IMR-90 (cell line): ENCODE results near the gene IGSF22. TPM values are rescaled to one million over a fixed set of nuclear protein-coding genes. Genes with fewer than 3 reads are reported as not detected.

ENCODE experiments used
- ATAC-seq: fragments of 200-7000 bp; cut with Tn5 transposase; 2 replicates; pipeline ENCODE4 v1.9.1; 2020; ENCODE audit warnings: low read depth, mild to moderate bottlenecking, moderate library complexity
- BruUV-seq: library from RNA; stranded (reverse); fragments of 400-500 nt; replicated peaks from 2 replicates; lab custom pipeline; 2021; lab: Mats Ljungman, UMichigan
- CTCF ChIA-PET: fragments of 300-600 bp; formaldehyde crosslinking; extraction: SDS; loops from one replicate; lab custom pipeline; 2021; ENCODE audit warnings: antibody characterized with exemption; lab: Yijun Ruan, JAX
- POLR2A ChIA-PET: fragments of 300-600 bp; sonication (Branson Sonifier 250); formaldehyde crosslinking; loops from one replicate; lab custom pipeline; 2022; ENCODE audit warnings: antibody characterized with exemption; ENCODE audit not compliant: unreplicated experiment; lab: Charles Lee
- DNase-seq: peaks from one replicate; pipeline ENCODE4 v3.0.0; 2013
- H2AFZ ChIP-seq: replicated peaks from 2 replicates; pipeline ENCODE3; 2013; ENCODE audit warnings: low read length, mild to moderate bottlenecking; ENCODE audit not compliant: poor library complexity
- H2AK5ac ChIP-seq: 2 replicates; pipeline ENCODE4 v1.6.1; 2013; ENCODE audit warnings: low read depth, low read length, inconsistent platforms
- H2AK9ac ChIP-seq: replicated peaks from 2 replicates; pipeline ENCODE3; 2013; ENCODE audit warnings: mild to moderate bottlenecking, low read depth, low read length, moderate library complexity; ENCODE audit not compliant: poor library complexity
- H2BK120ac ChIP-seq: 2 replicates; pipeline ENCODE4 v1.6.1; 2013; ENCODE audit warnings: low read depth, low read length, inconsistent platforms
- H2BK15ac ChIP-seq: 3 replicates; pipeline ENCODE4 v1.6.1; 2013; ENCODE audit warnings: low read depth, low read length, inconsistent platforms
- H2BK20ac ChIP-seq: 2 replicates; pipeline ENCODE4 v1.6.1; 2013; ENCODE audit warnings: low read depth, mild to moderate bottlenecking, inconsistent platforms, low read length, moderate library complexity
- H2BK5ac ChIP-seq: 2 replicates; pipeline ENCODE4 v1.6.1; 2013; ENCODE audit warnings: mild to moderate bottlenecking, low read depth, low read length, inconsistent platforms; ENCODE audit not compliant: poor library complexity, severe bottlenecking
- H3K14ac ChIP-seq: replicated peaks from 2 replicates; pipeline ENCODE4 v1.6.1; 2013; ENCODE audit warnings: low read depth, low read length, inconsistent platforms
- H3K18ac ChIP-seq: 2 replicates; pipeline ENCODE4 v1.6.1; 2013; ENCODE audit warnings: low read depth, low read length, control low read depth
- H3K23ac ChIP-seq: 2 replicates; pipeline ENCODE4 v1.6.1; 2013; ENCODE audit warnings: low read depth, low read length, inconsistent platforms
- H3K27ac ChIP-seq: 2 replicates; pipeline ENCODE4 v1.5.1; 2013; ENCODE audit warnings: mild to moderate bottlenecking, control low read depth, low read length; ENCODE audit not compliant: insufficient read depth
- H3K27me3 ChIP-seq: 2 replicates; pipeline ENCODE4 v1.6.1; 2013; ENCODE audit warnings: low read length; ENCODE audit not compliant: control insufficient read depth, insufficient read depth
- H3K36me3 ChIP-seq: 2 replicates; pipeline ENCODE4 v1.6.1; 2013; ENCODE audit warnings: low read length, mixed read lengths; ENCODE audit not compliant: control insufficient read depth, insufficient read depth
- H3K4ac ChIP-seq: 2 replicates; pipeline ENCODE4 v1.6.1; 2013; ENCODE audit warnings: low read depth, low read length, inconsistent platforms
- H3K4me1 ChIP-seq: 2 replicates; pipeline ENCODE4 v1.6.1; 2013; ENCODE audit warnings: low read length, mixed read lengths; ENCODE audit not compliant: control insufficient read depth, insufficient read depth
- H3K4me2 ChIP-seq: 2 replicates; pipeline ENCODE4 v1.6.1; 2013; ENCODE audit warnings: low read depth, mild to moderate bottlenecking, control low read depth, low read length, moderate library complexity
- H3K4me3 ChIP-seq: 2 replicates; pipeline ENCODE4 v1.5.1; 2013; ENCODE audit warnings: low read depth, mild to moderate bottlenecking, control low read depth, low read length, moderate library complexity; ENCODE audit not compliant: insufficient read depth
- H3K56ac ChIP-seq: 2 replicates; pipeline ENCODE4 v1.6.1; 2013; ENCODE audit warnings: low read length, inconsistent platforms; ENCODE audit not compliant: insufficient read depth; ENCODE audit errors: extremely low read depth
- H3K79me1 ChIP-seq, 2 experiments: 2 replicates each; pipeline ENCODE4 v1.6.1; 2013; ENCODE audit warnings: low read length in 2 of 2, inconsistent platforms in 1 of 2, low read depth in 1 of 2
- H3K9ac ChIP-seq: 2 replicates; pipeline ENCODE4 v1.6.1; 2013; ENCODE audit warnings: low read depth, low read length, control low read depth
- H3K9me1 ChIP-seq: 2 replicates; pipeline ENCODE4 v1.6.1; 2013; ENCODE audit warnings: low read length, inconsistent platforms; ENCODE audit not compliant: insufficient read depth
- H3K9me3 ChIP-seq: 2 replicates; pipeline ENCODE4 v1.6.1; 2013; ENCODE audit warnings: low read length; ENCODE audit not compliant: control insufficient read depth, insufficient read depth
- H4K20me1 ChIP-seq: 2 replicates; pipeline ENCODE4 v1.6.1; 2013; ENCODE audit warnings: low read length, inconsistent platforms; ENCODE audit not compliant: insufficient read depth
- H4K5ac ChIP-seq: 2 replicates; pipeline ENCODE4 v1.6.1; 2013; ENCODE audit warnings: mild to moderate bottlenecking, low read depth, low read length, control low read depth
- H4K8ac ChIP-seq, 2 experiments: 2 replicates each; pipeline ENCODE4 v1.6.1; 2013; ENCODE audit warnings: low read depth in 2 of 2, low read length in 2 of 2, control low read depth in 1 of 2, inconsistent platforms in 1 of 2
- H4K91ac ChIP-seq: 2 replicates; pipeline ENCODE4 v1.6.1; 2013; ENCODE audit warnings: low read depth, low read length, inconsistent platforms; ENCODE audit not compliant: insufficient read depth
- CHD1 ChIP-seq: IDR thresholded peaks from 2 replicates; pipeline ENCODE4 v1.6.1; 2012; ENCODE audit warnings: low read depth, low read length, improper control_type of control experiment
- MAFK ChIP-seq: IDR thresholded peaks from 2 replicates; pipeline ENCODE4 v1.6.1; 2012; ENCODE audit warnings: low read depth, low read length, improper control_type of control experiment
- MXI1 ChIP-seq: IDR thresholded peaks from 2 replicates; pipeline ENCODE4 v1.6.1; 2012; ENCODE audit warnings: low read depth, mild to moderate bottlenecking, low read length, moderate library complexity, borderline replicate concordance
- RFX5 ChIP-seq: IDR thresholded peaks from 2 replicates; pipeline ENCODE4 v1.8.0; 2012; ENCODE audit warnings: low read depth, mild to moderate bottlenecking, low read length, moderate library complexity
- SMC3 ChIP-seq: fragments of 150-350 bp; IDR thresholded peaks from 2 replicates; pipeline ENCODE4 v1.6.1; 2016; ENCODE audit warnings: low read depth, mild to moderate bottlenecking, antibody characterized with exemption, low read length, moderate library complexity
- WGBS, 2 experiments: methylation state at CpG; one replicate each; pipeline versions ENCODE4 v1.1.5 to v1.1.7; 2013; ENCODE audit warnings: missing lambda C conversion rate in 2 of 2; ENCODE audit not compliant: insufficient read length in 1 of 2; ENCODE audit errors: extremely low coverage in 2 of 2; 5-methylcytosine and 5-hydroxymethylcytosine counted together
- dilution Hi-C: fragments of 300-500 bp; cut with HindIII; formaldehyde crosslinking; loops from one replicate; pipeline ENCODE4 v1.14.3; 2018; ENCODE audit warnings: low sequenced_read_pairs; ENCODE audit not compliant: unreplicated experiment
- in situ Hi-C: fragments of 300-500 bp; cut with MboI; formaldehyde crosslinking; loops from 3 replicates; pipeline ENCODE4 v1.14.3; 2019; ENCODE audit warnings: low sequenced_read_pairs, inconsistent platforms, mixed read lengths
- intact Hi-C: fragments of 100-400 bp; cut with micrococcal nuclease; formaldehyde crosslinking; loops from 2 replicates; pipeline ENCODE4 v1.10.0; 2022
- polyA plus RNA-seq, 3 experiments: library from polyadenylated mRNA; depleted of rRNA; stranded (reverse); fragments of >200 nt; gene quantifications; 2 replicates each; pipeline ENCODE4 v1.2.3, GENCODE V29; 2012; ENCODE audit warnings: low replicate concordance in 1 of 3
- total RNA-seq: library from RNA; depleted of rRNA; stranded (reverse); fragments of >200 nt; gene quantifications from 2 replicates; pipeline ENCODE4 v1.2.3, GENCODE V29; 2012
- TF ChIP-seq, protein P1 (sequence below): fragments of 150-350 bp; IDR thresholded peaks from 2 replicates; pipeline ENCODE4 v1.6.1; 2016; ENCODE audit warnings: low read depth, mild to moderate bottlenecking, low read length, moderate library complexity, borderline replicate concordance
- TF ChIP-seq, protein P2 (sequence below): fragments of 150-350 bp; IDR thresholded peaks from 2 replicates; pipeline ENCODE4 v1.6.1; 2017; ENCODE audit warnings: mild to moderate bottlenecking, antibody characterized with exemption, low read length, low read depth

Gene IGSF22
- total and polyA plus RNA-seq, 2 of the 4 experiments (the other 2 are of a cell fraction) = not detected

DNA sequence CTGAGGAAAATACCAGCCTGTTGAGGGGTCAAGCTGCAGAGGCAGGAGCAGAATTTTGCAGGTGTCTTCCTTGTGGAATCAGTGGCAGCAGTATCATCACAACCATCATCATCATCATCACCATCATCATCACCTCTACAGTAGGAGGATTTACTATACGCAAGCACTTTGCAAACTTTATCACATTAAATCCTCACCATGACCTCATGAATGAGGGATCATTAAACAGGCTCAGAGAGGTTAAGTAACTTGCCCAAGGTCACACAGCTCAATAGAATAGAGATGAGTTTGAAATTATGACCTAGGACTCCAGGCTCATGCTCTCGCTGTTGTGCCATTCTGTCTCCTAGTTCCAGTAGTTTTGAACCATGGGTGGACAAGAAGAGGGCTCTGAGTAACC lies 40.0 kb upstream of the IGSF22 start:
- Histone ChIP-seq H3K27me3 (peaks cover 8% of the 10 kb centered on the region), H4K20me1 (no peaks in the 10 kb centered on the region), H3K9me3 (no peaks in the 10 kb centered on the region), H3K14ac (no peak overlapping the region), H3K18ac (no peak overlapping the region), H2BK15ac (no peak overlapping the region), H3K23ac (no peak overlapping the region), H3K9ac (no peak overlapping the region), H2AK5ac (no peak overlapping the region), H3K56ac (no peak overlapping the region), H3K4ac (no peak overlapping the region), H2AK9ac (no peak overlapping the region), H3K4me3 (no peak overlapping the region), H2BK5ac (no peak overlapping the region), H2BK120ac (no peak overlapping the region), H3K4me1 (peaks cover 2% of the 10 kb centered on the region), H3K79me1 (no peaks in the 10 kb centered on the region), H2AFZ (no peak overlapping the region), H3K36me3 (no peaks in the 10 kb centered on the region), H3K27ac (no peak overlapping the region), H3K9me1 (no peaks in the 10 kb centered on the region), H3K4me2 (no peak overlapping the region), H2BK20ac (no peak overlapping the region), H4K5ac (no peak overlapping the region), H4K8ac (no peak overlapping the region), H4K91ac (no peak overlapping the region)
- dilution Hi-C loops = no loop called here
- no peak for DNase-seq
- ChIA-PET POLR2A (no interaction called here), CTCF (interaction anchor here (1.7 kb wide), 1 partner anchor 34 kb away, joined by 5 read pairs; no protein-coding TSS in a partner anchor)
- BruUV-seq = no TSS peak
- intact Hi-C loops = loop anchor here (10.0 kb wide), 1 partner anchor 221 kb away; no protein-coding TSS in a partner anchor
- TF ChIP-seq MXI1 (no peak), RFX5 (no peak), CHD1 (no peak), SMC3 (no peak), MAFK (no peak)
- TF ChIP-seq, protein P1, sequence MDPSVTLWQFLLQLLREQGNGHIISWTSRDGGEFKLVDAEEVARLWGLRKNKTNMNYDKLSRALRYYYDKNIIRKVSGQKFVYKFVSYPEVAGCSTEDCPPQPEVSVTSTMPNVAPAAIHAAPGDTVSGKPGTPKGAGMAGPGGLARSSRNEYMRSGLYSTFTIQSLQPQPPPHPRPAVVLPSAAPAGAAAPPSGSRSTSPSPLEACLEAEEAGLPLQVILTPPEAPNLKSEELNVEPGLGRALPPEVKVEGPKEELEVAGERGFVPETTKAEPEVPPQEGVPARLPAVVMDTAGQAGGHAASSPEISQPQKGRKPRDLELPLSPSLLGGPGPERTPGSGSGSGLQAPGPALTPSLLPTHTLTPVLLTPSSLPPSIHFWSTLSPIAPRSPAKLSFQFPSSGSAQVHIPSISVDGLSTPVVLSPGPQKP = no peak
- TF ChIP-seq, protein P2, sequence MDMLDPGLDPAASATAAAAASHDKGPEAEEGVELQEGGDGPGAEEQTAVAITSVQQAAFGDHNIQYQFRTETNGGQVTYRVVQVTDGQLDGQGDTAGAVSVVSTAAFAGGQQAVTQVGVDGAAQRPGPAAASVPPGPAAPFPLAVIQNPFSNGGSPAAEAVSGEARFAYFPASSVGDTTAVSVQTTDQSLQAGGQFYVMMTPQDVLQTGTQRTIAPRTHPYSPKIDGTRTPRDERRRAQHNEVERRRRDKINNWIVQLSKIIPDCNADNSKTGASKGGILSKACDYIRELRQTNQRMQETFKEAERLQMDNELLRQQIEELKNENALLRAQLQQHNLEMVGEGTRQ = no peak
- in situ Hi-C loops = no loop called here
- no CpG with 5 or more reads among the region's 2 CpGs for WGBS, 2 experiments
- ATAC-seq = no peak
